ENCODE results near the gene SLC16A13. TPM values are rescaled to one million over a fixed set of nuclear protein-coding genes. Genes with fewer than 3 reads are reported as not detected.

Gene SLC16A13
- total RNA-seq, 1 experiment from 2014 or later, result 40.6 TPM

- Histone ChIP-seq H3K4me1 (replicated peaks; ENCODE audit: insufficient read depth) (no peaks in the 10 kb centered on the region), H3K9me2 (ENCODE audit: insufficient read depth) (no peaks in the 10 kb centered on the region), H3F3A (ENCODE audit: insufficient read depth, low read depth) (no peaks in the 10 kb centered on the region), H3K4me2 (no peak overlapping the region), H3K9me3 (ENCODE audit: insufficient read depth, low read depth) (peaks cover 16% of the 10 kb centered on the region), H2AFZ (no peak overlapping the region), H3K27me3 (ENCODE audit: insufficient read depth, low read depth) (peaks cover 29% of the 10 kb centered on the region), H3K27ac (no peak overlapping the region), H3K36me3 (ENCODE audit: low read depth) (no peaks in the 10 kb centered on the region), H3K79me2 (ENCODE audit: low read depth) (no peaks in the 10 kb centered on the region), H3K4me3 (no peak overlapping the region), H4K20me1 (ENCODE audit: insufficient read depth) (no peaks in the 10 kb centered on the region)
- no TSS peak for BruUV-seq (replicated peaks)
- ChIA-PET CTCF (no interaction called here), POLR2A (ENCODE audit: unreplicated experiment) (no interaction called here)
- intact Hi-C loops (cut with micrococcal nuclease; ENCODE audit: unreplicated experiment), result no loop called here
- no peak for DNase-seq
- TF ChIP-seq CTCF (conservative IDR thresholded peaks at IDR 0.05), result no peak
- no peak for TF ChIP-seq EZH2 (IDR thresholded peaks at IDR 0.05; ENCODE audit: low read depth)
Observed at GRCh38 chr17:7070712-7071111, 34.9 kb downstream of the SLC16A13 start.

GRCh38 chr17:7072406-7072805, 36.6 kb downstream of the SLC16A13 start:
- DNase-seq, result no peak
- no peaks in the 10 kb centered on the region for H3K4me1 ChIP-seq (replicated peaks; ENCODE audit: insufficient read depth)
- TF ChIP-seq CTCF (conservative IDR thresholded peaks at IDR 0.05) (no peak), EZH2 (IDR thresholded peaks at IDR 0.05; ENCODE audit: low read depth) (no peak)
- H3K36me3 ChIP-seq (ENCODE audit: low read depth), result no peaks in the 10 kb centered on the region
- H4K20me1 ChIP-seq (ENCODE audit: insufficient read depth), result no peaks in the 10 kb centered on the region
- no peaks in the 10 kb centered on the region for H3K79me2 ChIP-seq (ENCODE audit: low read depth)
- H3K9me2 ChIP-seq (ENCODE audit: insufficient read depth), result no peaks in the 10 kb centered on the region
- H2AFZ ChIP-seq, result no peak overlapping the region
- no peak overlapping the region for H3K27ac ChIP-seq
- peaks cover 14% of the 10 kb centered on the region for H3K9me3 ChIP-seq (ENCODE audit: insufficient read depth, low read depth)
- ChIA-PET CTCF (no interaction called here), POLR2A (ENCODE audit: unreplicated experiment) (no interaction called here)
- H3K27me3 ChIP-seq (ENCODE audit: insufficient read depth, low read depth), result peaks cover 29% of the 10 kb centered on the region
- no peak overlapping the region for H3K4me3 ChIP-seq
- no TSS peak for BruUV-seq (replicated peaks)
- no peaks in the 10 kb centered on the region for H3F3A ChIP-seq (ENCODE audit: insufficient read depth, low read depth)
- no peak overlapping the region for H3K4me2 ChIP-seq
- intact Hi-C loops (cut with micrococcal nuclease; ENCODE audit: unreplicated experiment), result no loop called here

- Histone ChIP-seq H3K4me3 (no peak overlapping the region), H2AFZ (no peak overlapping the region), H3K36me3 (ENCODE audit: low read depth) (no peaks in the 10 kb centered on the region), H3K9me2 (ENCODE audit: insufficient read depth) (no peaks in the 10 kb centered on the region), H3K79me2 (ENCODE audit: low read depth) (no peaks in the 10 kb centered on the region), H4K20me1 (ENCODE audit: insufficient read depth) (no peaks in the 10 kb centered on the region), H3K27ac (no peak overlapping the region), H3F3A (ENCODE audit: insufficient read depth, low read depth) (no peaks in the 10 kb centered on the region), H3K27me3 (ENCODE audit: insufficient read depth, low read depth) (peaks cover 35% of the 10 kb centered on the region; the same call in 1 of the 2 replicates), H3K9me3 (ENCODE audit: insufficient read depth, low read depth) (no peaks in the 10 kb centered on the region), H3K4me1 (replicated peaks; ENCODE audit: insufficient read depth) (no peaks in the 10 kb centered on the region), H3K4me2 (no peak overlapping the region)
- DNase-seq, result no peak
- no TSS peak for BruUV-seq (replicated peaks)
- TF ChIP-seq EZH2 (IDR thresholded peaks at IDR 0.05; ENCODE audit: low read depth) (no peak), CTCF (conservative IDR thresholded peaks at IDR 0.05) (no peak)
- POLR2A ChIA-PET (ENCODE audit: unreplicated experiment), result interaction anchor here (0.7 kb wide), 1 partner anchor 23 kb away, joined by 5 read pairs; no protein-coding TSS in a partner anchor
- intact Hi-C loops (cut with micrococcal nuclease; ENCODE audit: unreplicated experiment), result no loop called here
- CTCF ChIA-PET, result no interaction called here
Observed at GRCh38 chr17:7074931-7075330, 39.1 kb downstream of the SLC16A13 start.

All from PC-9 (cell line).